ENCODE results near the gene ARL2BP.

DNA sequence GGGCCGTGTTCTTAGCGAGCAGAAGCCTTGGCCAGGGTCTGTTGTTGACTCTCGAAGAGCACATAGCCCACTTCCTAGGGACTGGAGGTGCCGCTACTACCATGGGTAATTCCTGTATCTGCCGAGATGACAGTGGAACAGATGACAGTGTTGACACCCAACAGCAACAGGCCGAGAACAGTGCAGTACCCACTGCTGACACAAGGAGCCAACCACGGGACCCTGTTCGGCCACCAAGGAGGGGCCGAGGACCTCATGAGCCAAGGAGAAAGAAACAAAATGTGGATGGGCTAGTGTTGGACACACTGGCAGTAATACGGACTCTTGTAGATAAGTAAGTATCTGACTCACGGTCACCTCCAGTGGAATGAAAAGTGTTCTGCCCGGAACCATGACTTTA, 40.4 kb upstream of the ARL2BP start:
- TF ChIP-seq POLR2AphosphoS5 (IDR thresholded peaks at IDR 0.05; ENCODE audit: borderline replicate concordance, low read depth, low read length), result no peak
- no peak for TF ChIP-seq EZH2 (IDR thresholded peaks at IDR 0.05)
- TF ChIP-seq FOXP2 (optimal IDR thresholded peaks at IDR 0.05; ENCODE audit: control extremely low read depth, extremely low read length, insufficient read depth), result no peak

Data from SK-N-MC (cell line).